GM21576 (cell line): ENCODE measurements around the gene CELF4.

Experiments
- ATAC-seq: cut with Tn5 transposase; IDR thresholded peaks from one replicate; pipeline ENCODE4 v1.9.1; 2021; ENCODE audit warnings: mild to moderate bottlenecking, moderate library complexity; ENCODE audit not compliant: unreplicated experiment

CELF4 gene

DNA sequence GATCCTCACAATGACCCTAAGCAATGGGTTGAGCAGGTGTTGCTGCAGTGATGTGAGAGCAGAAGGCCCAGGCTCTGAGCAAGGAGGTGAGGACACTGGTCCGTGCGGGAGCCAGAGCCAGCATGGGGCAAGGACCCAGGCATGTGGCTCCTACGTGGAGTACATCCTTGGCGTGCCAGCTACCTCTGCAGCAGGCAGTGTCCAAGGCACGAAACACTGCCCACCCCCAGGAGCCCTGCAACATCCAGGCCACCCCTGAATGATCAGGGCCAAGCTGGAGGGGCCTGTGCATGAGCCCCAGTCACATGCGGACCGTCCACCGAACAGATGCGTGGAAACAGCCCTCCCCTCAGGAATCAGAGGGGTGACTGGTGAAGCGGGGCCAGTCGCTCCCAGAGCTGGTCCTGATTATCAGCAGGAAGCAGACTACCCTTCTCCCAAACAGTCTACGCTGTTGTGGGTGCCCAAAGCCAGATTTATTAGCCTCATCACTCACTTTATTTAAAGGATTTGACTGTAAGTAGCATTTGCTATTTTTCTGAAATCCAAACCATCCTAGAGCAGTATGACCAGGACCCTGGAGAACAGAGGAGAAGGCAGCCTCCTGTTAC, 16.8 kb downstream of the CELF4 start:
- no peak for ATAC-seq

DNA sequence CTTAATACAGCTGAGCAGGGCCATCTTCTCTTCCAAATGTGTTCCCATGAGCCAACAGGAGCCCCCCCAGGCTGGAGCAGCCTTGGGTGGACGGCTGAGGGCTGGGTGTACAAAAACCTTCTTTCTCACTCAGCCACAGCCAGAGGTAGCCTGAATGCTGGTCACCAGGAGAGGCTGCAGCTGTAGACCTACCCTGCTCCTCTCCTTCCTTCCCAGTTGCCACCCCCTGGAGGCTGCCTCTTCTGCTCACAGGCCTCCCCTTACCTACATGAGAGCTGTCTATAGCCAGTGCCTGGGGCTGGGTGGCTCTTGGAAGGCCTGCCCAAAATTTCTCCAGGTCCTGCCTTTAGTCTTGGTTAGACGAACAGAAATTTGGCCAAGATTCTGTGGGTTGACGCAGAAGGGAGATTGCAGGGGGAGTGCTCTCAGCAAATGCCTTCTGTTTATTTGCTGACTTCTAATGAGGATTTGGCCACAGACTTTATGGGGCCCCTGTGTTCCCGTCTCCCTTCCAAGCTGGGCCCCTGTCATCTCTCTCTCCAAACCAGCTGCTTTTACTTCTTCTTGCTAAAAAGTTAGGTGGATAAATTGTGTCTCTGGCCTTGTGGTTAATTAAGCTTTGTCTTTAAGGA, 18.3 kb downstream of the CELF4 start:
- ATAC-seq = no peak

DNA sequence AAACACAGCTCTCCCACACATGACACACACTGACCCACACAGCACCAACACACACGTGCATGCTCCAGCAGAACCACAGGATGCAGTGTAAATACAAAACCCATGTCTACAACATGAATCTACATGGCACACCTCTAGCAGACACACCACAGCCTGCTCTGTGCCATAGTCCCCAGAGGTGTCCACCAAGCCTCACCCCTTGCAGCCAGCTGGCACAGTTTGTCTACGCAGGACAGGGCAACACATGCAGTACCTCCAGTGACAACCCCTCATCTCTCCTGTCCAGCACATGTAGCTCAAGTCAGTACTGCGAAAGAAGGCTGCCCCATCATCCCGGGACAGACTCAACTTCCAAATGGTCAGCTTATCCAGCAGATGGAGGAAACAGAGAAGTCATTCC, 18.9 kb downstream of the CELF4 start:
- ATAC-seq = no peak

DNA sequence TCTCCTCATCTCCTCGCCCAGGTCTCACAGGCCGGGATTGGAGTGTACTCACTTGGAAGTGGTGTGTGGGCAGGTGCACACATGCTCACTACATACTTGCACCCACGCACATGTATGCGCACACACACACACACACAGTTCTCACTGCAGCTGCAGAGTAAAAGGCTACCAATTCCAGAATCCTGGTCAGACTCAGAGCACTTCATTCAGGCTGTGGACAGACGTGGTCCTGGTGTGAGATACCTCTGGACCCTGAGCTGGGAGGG, 19.4 kb downstream of the CELF4 start:
- ATAC-seq = no peak

DNA sequence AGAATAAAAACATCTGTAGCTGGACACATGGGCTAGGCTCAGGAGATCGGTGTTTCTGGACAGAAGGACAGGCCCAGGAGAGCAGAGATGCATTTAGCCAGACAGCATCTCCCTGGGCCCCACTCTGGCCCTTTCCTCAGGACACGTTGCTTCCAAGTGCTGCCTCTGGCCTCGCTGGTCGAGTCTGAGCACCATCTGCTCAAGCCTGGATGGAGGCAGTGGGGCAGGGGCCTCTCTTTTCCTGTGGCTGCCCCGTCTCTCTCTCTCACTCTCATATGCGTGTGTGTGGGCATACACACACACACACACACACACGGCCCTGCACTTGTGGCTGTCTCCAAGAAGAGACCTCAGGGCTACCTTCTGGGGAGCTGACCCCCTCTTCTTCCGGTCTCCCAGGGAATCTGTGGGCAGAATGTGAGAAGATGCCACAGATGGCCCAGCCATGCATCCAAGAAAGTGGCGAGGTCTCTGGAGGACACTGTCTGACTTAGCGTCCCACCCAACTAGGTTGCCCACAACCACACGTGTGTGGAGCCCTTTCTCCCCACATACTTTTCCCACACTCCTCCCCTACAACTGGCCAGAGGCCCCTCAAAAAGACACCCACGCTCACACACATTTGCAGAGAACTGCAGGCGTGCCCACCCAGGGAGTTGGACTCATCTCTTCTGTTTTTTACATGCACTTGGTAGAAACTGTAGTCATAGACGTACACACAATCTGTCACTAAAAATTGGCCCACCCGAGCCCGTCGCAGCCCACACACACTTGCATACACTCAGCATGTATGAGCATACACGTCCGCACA, 19.9 kb downstream of the CELF4 start:
- no peak for ATAC-seq

DNA sequence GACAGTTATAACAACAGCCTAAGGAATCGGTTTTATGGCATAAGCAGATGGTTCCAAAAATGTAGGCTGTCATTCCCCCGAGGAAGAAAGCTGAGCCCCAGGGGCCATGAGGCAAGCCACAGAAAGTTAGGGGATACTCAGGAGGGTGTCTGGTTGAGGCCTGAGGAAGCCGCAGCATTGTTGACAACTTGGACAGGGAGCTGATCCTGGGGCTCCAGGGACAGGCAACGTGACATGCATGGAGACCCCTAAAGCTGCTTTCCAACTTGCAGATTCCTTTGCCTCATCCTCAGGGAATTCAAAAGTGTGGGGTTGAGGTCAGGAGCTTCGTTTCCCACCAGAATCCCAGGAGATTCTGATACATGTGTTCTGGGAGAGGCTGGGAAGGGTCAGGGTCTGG, 20.9 kb downstream of the CELF4 start:
- no peak for ATAC-seq

DNA sequence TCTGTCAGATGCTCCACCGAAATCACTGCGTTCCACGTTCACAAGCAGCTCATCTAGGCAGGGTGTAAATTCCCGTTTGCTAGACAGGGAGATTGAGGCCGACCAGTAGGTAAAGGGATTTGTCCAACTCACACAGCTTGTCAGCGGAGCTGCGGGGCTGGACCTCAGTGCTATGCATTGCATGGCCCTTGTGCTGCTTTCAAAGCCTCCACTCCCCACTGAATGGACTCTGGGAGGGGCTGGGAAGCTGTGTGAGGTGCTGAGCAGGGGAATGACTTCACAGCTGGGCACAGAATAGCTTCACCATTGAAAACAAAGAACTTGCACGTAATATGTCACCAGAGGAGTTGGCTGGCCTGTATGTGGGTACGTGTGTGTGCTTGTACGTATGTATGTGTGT, 21.4 kb downstream of the CELF4 start:
- no peak for ATAC-seq

DNA sequence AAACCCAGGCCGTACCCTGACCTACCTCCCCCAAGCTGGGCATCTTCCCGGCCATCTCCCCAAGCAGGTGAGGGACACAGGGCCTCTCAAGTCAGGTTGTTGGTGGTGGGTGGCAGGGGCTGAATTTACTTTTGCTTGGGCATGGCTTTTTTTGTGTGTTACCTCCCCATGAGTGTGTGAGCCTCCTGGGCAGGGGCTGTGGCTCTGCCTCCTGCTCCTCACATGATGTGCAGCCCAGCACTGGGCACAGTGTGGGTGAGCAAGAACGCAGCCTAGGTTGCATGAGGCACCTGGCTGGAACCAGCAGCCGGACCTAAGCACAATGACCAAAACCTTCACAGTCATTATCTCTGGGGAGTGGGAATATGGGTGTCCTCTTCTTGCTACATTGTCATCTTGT, 22.3 kb downstream of the CELF4 start:
- ATAC-seq = no peak

DNA sequence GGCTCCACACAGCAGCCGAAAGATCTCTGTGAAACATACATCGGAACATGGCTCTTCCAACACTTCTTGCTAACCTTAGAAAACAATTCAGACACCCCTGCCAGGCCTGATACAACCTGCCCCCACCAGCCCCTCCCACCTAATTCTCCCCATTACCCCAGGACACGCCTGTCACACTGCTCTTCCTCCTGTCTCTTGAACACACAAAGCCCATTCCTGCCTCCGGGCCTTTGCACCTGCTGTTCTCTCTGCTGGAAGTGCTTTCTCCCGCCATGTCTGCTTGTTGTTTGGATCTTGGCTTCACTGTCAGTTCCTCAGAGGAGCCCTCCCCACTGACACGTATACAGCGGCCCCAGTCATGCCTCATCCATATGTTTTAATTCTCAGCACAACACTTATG, 24.1 kb downstream of the CELF4 start:
- ATAC-seq = no peak

DNA sequence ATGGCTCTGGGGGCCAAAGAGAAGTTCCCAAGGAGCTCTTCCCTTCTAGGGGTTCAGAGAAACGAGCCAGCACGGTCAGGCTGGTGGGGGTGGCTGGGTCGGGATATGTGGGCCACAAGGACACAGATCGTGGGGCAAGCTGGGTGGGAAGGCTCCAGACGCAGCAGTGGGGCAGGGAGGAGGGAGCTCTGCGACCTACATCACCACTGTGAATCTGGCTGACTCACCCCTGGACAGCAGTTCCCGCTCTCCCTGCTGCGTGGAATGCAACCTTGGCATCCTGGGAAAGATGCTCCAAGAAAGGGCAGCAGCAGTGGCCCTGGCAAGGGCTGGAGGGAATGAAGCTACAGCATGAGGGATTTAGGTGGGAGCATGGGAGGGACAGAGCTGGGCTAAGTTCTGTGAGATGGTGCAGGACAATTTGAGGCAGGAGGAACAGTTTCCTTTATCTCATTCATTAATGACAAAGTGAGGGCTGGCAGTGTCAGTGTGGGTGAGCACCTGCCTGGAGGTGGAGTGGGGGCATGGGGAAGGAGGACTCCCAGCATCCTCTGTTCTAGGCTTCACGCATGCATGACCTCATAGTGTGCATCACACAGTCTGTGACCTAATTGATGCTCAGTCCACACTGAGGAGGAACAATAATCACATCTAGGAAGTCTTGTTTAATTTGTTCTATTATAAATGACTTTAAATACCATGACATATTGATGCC, 25.0 kb downstream of the CELF4 start:
- ATAC-seq = no peak

DNA sequence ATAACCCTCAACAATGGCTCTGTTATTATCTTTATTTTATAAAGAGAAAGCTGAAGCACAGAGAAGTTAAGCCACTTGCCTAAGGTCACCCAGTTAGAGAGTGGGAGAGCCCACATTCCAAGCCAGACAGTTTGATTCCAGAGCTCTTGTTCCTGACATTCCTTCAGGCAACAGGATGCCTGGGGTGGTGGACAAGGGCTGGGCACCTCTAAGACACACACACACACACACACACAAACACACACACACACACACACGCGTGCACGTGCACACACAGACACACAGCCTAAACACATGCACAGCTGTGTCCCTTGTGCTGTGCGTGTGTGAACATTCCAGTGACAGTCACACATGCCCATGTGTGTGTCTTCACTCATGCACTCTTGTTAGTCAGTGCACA, 26.4 kb downstream of the CELF4 start:
- no peak for ATAC-seq

DNA sequence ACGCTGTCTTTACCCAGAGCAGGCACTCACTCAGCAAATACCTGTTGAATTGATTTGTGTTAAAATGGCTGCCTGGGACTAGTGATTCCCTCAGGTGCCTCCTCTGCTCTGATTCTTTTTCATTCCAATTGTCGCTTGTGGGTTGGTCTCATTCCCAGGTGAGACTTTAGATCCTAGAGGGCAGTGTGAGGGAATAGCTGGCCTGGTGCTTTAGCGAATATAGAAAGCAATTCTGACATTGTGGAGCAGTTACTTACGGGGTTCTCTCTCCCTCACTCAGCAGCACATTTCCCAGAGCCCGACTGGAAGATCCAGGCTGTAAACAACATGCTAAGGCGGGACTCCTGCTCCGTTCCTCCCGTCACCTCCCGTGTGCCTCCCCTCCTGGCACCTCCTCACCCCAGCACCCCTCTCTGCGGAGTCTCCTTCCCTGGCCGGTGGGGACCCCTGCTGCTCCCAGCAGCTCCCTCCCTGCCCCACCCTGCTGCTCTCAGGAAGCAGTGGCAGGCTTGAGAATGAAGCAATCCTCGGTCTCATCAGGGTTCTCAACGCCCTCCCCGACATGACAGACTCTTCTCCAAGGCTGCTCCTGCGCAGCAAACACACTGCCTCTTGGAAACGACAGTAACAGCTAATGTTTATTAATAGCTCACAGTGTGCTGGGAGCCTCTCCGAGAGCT, 26.9 kb downstream of the CELF4 start:
- ATAC-seq = no peak

DNA sequence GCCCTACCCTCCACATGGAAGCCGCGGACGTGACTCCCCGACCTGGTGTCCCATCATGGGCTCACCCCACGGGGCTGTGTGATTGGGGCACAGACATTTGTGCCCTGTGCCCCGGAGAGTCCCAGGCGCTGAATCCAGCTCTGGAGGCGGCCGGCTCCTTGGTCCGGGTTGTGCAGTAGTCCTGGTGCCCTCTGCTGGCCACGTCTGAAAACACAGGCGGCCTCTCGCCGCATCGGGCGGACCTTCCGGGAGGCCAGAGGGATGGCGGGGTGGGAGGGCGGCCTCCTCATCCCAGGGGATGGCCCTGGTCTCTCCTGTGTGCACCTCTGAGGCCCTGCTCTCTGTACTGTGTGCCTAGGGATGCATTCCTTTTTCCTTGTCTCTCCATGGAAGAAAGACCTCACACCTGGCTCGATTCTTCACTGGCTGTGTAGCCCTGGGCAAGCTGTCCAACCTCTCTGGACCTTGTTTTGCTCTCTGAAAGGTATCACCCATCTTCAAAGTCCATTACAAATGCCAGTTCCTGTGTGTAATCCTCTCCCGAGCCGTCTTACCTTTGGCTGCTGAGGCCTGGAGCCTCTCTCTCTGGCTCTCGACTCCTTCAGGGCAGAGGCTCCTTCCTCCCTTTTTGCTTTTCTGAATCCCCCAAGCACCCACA, 27.6 kb downstream of the CELF4 start:
- ATAC-seq = peak; percentile 74

DNA sequence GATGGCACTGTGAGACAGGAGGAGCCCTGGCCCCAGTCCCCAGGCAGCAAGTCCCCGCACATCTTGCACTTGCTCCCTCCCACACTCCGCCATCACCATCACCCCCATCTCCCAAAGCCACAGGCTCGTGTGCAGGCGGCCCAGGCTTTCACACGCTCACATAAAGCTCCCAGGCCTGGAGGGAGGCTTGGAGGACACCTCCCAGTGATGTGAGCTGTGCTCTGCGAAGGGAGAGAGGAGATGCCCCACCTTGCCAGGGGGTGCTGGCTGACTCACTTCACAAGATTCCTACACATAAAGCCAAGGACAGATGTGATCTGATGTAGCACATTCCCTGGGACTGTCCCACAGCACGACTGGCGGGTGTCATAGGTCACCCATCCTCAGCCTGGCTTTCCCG, 28.9 kb downstream of the CELF4 start:
- ATAC-seq = no peak

DNA sequence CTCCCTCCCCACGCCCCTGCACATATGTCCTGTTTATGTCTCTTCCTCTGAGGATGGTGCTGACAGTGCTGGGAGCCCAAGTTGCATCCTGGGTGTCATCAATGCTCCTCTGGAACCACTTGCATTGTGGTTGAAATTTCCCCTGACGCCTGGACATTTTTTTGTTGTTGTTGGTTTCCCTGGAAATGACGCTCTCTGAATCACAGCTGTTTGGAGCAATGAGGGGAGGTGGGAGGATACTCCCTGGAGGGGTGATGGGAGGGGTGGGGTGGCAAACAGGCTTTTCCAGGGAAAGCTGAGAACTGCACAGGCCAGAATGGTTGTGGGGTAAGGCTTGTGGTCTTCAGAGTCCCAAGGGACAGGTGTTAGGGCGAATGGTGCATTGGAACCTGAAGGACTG, 29.6 kb downstream of the CELF4 start:
- ATAC-seq = no peak

DNA sequence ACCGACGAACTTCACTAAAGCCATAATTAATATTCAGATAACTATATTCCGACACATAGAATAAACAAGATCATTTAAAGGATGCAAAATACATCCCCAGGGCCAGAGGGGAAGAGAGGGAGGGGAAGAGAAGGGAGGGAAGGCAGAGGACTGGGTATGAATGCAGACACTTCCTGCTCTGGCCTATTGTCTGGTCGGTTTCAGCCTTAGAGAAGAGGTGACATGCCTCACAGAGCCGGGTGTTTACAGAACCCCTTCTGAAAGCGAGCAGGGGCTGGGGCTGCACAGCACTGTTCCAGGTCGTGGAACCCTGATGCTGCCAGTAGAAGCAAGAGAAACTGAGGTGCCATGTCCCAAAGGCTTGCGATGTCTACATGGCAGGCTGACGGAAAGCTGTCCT, 31.0 kb downstream of the CELF4 start:
- no peak for ATAC-seq

DNA sequence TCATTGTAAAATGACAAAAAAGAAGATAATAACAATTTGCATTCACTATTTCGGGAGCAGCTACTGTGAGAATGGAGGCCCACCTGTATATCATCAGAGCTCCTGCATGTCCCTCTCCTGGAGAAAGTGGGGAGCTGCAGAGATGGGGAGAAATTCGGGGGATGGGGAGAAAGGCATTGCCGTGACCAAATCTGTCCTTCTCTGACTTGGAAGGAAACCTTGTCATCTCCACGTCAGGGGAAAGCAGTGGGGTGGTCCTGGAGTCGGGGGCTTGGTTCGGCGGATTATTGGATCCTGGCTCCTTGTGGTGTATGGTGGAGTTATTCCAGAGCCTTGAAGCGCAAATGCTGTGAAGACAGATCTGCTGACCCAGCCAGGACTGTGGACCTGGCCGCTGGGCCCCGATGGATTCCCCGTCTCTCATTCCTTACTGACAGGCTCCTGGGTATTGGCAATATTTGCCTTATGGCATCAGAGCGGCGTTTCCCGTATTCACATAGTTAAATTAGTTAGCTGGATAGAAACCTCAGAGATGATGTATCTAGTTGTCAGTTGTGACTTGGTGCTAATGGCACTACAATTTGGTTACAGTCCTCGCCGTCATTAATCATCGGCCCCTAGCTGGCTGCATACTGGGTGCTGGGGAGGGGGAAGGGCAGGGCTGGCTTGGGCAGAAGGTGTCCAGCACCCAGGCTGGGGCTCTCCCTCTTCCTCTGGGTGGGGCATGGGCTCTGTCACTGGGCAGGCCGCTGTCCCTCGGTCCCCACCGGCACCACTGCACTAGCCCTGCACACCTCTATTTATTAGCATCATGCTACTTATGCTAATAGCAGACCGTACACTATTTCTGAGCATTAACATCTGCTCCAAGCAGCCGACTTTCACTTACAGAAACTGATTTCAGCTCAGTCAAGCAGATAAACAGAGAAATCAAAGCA, 31.7 kb downstream of the CELF4 start:
- ATAC-seq = no peak

DNA sequence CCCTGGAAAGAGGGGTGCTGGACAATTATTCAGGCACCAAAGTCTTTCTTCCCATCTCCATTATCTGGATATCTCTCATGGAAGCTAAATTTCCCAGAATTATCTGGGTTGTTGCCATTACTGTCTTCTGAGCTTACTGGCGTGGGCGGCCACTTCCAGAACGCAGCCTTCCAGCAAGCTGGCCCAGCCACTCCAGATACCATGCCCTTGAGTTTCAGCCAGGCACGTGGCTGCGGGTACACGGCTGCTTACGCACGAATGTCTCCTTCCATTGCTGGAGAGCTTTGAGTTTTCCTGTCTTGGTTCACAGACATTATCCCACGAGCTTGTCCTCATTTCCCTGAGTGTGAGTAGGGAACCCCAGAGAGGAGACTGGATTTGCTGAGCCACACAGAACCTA, 32.7 kb downstream of the CELF4 start:
- no peak for ATAC-seq

DNA sequence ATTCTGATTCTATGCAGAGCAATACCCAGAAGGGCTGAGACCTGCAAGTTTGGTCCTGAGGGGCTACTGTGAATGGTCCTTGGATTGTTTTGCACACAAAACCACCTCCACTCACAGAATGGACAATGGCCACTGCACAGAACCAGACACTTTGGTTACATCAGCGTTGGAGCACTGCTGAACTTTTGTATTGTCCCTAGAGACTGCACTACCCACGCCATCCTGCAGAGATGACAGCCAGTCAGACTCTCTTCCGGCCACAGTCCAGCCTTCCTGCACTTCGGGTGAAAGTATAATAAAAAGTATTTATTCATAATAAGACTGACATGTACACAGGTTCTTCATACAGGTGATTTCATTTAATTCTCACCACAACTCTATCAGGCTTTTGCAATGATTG, 35.7 kb downstream of the CELF4 start:
- peak; percentile 83 for ATAC-seq

DNA sequence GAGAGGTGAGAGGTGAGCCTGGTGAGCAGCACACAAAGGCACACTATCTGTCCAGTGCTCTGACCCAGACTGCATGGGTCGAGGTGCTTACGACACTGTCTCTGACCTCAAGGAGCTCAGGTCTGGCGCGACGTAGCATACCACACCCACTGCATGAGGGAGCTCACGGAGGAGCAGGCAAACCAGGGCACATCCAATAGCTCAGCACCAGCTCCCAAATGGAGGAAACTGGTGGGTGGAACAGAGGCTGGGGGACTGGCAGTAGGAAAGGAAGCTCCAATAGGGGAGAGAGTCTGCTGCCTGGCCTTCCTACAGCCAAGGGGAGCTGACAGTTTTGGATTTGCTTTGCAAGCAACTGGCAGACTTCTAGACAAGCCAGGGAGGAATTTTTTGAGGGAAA, 36.3 kb downstream of the CELF4 start:
- no peak for ATAC-seq
